ENCODE measurements around the gene PLIN4.

The PLIN4 gene

DNA sequence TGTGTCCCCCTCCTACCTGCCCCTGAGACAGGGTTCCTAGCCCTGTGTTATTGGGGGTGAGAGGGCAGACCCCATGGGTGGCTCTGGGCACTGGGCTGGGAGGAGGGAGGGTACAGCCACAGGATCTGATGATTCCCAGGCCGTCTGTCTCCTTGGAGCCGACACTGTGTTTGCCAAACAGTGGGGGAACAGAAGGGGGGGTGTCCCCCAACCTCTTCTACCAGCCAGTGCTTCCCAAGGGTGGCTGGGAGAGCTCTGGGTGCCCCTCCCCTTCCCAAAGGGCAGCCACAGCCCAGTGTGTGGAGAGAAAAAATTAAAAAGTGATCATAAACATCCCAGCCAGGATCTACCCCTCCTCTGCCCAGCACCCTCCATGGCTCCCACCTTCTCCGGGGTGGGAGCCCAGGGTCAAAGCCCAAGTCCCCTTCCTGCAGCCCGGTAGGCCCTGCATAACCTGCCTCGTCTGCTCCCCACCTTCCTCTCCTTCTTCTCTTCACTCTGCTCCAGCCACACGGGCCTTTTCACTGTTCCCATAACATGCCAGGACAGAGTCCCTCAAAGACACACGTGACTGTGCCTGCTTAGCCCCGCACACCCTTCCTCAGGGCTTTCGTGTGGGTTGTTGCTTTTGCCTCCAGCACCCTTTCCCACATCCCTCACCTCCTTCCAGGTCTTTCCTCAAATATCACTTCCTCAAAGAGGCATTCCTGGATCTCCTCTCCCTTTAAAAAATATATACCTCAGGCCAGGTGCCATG, 1.4 kb upstream of the PLIN4 start:
- H3K9me3 Mint-ChIP-seq, result no peaks in the 10 kb centered on the region
- H3K27me3 Mint-ChIP-seq, result peaks cover 4% of the 10 kb centered on the region
- H3K4me1 Mint-ChIP-seq, result no peaks in the 10 kb centered on the region
- no peak overlapping the region for H3K4me3 Mint-ChIP-seq
- H3K36me3 Mint-ChIP-seq, result no peaks in the 10 kb centered on the region
- H3K27ac Mint-ChIP-seq, result no peak overlapping the region

DNA sequence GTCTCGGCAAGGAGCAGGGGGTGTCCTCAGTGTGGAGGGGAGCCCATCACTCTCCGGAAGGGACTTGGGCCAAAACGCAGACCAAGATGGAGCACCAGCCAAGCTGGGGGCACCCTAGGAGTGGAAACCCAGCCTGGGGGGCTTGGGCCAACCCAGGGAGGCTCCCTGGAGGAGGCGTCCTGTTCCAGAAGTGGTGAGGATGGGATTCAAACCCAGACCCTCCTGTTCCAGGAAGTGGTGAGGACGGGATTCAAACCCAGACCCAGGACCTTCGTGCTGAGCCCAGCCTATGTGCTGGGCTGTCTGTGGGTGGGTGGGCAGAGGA, 848 bp upstream of the PLIN4 start:
- H3K36me3 Mint-ChIP-seq, result no peaks in the 10 kb centered on the region
- no peaks in the 10 kb centered on the region for H3K4me1 Mint-ChIP-seq
- no peaks in the 10 kb centered on the region for H3K9me3 Mint-ChIP-seq
- H3K27ac Mint-ChIP-seq, result no peak overlapping the region
- no peak overlapping the region for H3K4me3 Mint-ChIP-seq
- H3K27me3 Mint-ChIP-seq, result peaks cover 4% of the 10 kb centered on the region

DNA sequence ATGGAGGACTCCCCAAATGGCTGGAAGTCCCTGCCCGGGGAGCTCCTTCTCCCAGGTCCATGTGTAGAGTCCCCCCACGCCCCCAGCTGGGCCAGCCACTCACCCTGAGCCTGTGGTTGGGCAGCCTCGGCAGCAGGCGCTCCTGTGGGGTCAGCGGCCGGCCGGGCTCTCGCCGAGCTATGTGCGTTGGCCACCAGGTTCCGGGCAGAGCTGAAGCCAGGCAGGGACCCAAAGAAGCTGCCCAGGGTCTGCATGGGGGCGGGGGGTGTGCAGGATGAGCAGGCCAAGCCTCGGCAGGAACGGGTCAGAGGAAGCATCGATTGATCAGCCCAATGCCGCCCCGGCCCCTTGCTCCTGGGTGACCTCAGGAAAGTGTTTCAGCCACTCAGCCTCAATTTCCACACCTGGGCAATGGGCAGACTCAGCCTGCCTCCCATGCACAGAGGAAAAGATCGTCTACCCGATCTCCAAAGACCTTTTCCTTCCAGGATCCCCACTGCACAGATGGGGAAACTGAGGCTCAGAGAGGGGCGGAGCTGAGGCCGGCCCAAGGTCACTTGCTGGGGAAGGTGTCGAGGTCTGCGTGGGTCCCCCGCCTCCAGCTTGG, 732 bp downstream of the PLIN4 start:
- no peak overlapping the region for H3K4me3 Mint-ChIP-seq
- H3K4me1 Mint-ChIP-seq, result no peaks in the 10 kb centered on the region
- no peaks in the 10 kb centered on the region for H3K36me3 Mint-ChIP-seq
- H3K9me3 Mint-ChIP-seq, result no peaks in the 10 kb centered on the region
- peaks cover 4% of the 10 kb centered on the region for H3K27me3 Mint-ChIP-seq
- H3K27ac Mint-ChIP-seq, result no peak overlapping the region

DNA sequence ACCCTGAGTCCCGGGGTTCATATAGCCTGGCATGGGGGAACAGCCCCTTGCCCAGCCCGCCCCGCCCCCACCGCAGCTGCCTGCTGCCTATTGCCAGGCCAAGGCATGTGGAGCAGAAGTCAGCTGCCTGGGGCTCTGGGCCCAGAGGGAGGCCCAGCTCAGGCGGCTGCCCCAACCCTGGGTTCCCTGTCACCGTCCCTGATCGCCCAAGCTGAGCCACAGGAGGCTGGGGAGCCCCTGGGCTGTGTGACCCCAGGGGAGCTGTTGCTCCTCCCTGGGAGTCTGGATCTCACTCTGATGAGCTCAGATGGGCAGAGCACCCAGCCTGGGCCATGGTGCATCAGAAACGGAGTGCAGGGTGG, 1.4 kb downstream of the PLIN4 start:
- H3K4me3 Mint-ChIP-seq, result no peak overlapping the region
- H3K36me3 Mint-ChIP-seq, result no peaks in the 10 kb centered on the region
- H3K27ac Mint-ChIP-seq, result no peak overlapping the region
- H3K9me3 Mint-ChIP-seq, result no peaks in the 10 kb centered on the region
- H3K27me3 Mint-ChIP-seq, result peaks cover 4% of the 10 kb centered on the region
- H3K4me1 Mint-ChIP-seq, result no peaks in the 10 kb centered on the region

DNA sequence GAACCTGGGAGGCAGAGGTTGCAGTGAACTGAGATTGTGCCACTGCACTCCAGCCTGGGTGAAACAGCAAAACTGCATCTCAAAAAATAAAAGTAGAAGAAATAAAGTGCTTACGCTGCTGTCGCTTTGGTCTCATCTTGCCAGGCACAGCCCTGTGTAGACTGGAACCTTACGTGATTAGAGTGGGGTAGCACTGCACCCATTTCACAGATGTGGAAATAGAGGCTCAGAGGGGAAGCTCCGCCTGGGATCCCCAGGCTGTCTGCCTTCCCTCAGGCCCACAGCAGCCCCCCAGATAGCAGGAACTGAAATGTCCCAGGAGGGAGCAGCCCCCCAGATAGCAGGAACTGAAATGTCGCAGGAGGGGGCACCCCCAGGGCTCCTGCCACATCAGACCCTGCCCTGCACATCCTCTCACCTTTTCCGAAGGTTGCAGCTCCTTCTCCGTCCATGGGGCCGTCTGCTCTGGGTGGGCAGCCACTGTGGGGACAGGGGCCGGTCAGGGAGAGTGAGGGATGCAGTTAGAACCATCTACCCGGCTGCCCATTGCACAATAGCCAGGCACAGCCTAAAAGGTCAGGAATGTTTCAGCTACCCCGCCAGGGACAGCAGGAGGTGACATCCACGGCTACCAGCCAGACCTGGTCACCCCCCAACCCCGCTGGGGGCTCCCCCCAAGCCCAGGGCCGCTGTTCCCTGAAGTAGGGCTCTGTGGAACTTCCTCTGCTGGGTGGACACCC, 1.9 kb downstream of the PLIN4 start:
- H3K27ac Mint-ChIP-seq, result no peak overlapping the region
- no peaks in the 10 kb centered on the region for H3K9me3 Mint-ChIP-seq

DNA sequence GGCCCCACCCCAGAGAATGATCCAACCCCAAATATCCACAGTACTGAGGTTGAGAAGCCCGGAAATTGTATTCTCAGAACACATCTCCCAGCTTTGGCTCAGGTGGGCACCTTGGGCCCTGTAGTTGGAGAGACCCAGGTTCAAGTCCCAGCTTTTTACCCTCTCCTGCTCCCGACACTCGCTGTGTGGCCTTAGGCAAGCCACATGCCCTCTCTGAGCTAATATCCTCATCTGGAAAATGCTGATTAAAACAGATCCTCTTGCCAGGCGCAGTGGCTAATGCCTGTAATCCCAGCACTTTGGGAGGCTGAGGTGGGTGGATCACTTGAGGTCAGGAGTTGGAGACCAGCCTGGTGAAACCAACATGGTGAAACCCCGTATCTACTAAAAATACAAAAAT, 2.6 kb downstream of the PLIN4 start:
- H3K4me3 Mint-ChIP-seq, result no peak overlapping the region
- H3K9me3 Mint-ChIP-seq, result no peaks in the 10 kb centered on the region
- peaks cover 4% of the 10 kb centered on the region for H3K27me3 Mint-ChIP-seq
- H3K27ac Mint-ChIP-seq, result no peak overlapping the region
- no peaks in the 10 kb centered on the region for H3K4me1 Mint-ChIP-seq
- H3K36me3 Mint-ChIP-seq, result no peaks in the 10 kb centered on the region

More for the DNA sequence above, 1.9 kb downstream of the PLIN4 start:
- no peaks in the 10 kb centered on the region for H3K4me1 Mint-ChIP-seq
- H3K4me3 Mint-ChIP-seq, result no peak overlapping the region
- H3K27me3 Mint-ChIP-seq, result peaks cover 4% of the 10 kb centered on the region
- no peaks in the 10 kb centered on the region for H3K36me3 Mint-ChIP-seq

DNA sequence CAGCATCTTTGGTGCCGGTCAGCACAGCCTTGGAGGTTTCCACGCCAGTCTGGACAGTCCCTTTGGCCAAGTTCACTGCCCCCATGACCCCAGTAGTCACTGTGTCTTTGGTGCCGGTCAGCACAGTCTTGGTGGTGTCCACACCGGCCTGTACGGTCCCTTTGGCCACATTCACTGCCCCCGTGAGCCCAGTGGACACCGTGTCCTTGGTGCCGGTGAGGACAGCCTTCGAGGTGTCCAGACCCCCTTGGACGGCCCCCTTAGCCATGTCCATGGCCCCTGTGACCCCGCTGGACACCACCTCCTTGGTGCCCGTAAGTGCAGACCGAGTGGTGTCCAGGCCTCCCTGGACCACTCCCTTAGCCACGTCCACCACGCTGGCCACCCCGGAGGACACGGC, 5.0 kb downstream of the PLIN4 start:
- Mint-ChIP-seq H3K9me3 (no peaks in the 10 kb centered on the region), H3K27ac (no peak overlapping the region), H3K36me3 (no peaks in the 10 kb centered on the region), H3K27me3 (no peaks in the 10 kb centered on the region), H3K4me1 (no peaks in the 10 kb centered on the region), H3K4me3 (no peak overlapping the region)

DNA sequence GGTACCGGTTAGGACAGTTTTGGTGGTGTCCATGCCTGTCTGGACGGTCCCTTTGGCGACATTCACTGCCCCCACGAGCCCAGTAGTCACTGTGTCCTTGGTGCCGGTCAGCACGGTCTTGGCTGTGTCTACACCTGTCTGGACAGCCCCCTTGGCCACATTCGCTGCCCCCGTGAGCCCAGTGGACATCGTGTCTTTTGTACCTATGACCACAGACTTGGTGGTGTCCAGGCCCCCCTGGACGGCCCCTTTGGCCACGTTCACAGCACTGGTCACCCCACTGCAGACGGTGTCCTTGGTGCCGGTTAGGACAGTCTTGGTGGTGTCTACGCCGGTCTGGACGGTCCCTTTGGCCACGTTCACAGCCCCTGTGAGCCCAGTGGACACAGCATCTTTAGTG, 6.2 kb downstream of the PLIN4 start:
- Mint-ChIP-seq H3K4me3 (no peak overlapping the region), H3K27me3 (no peaks in the 10 kb centered on the region), H3K9me3 (no peaks in the 10 kb centered on the region), H3K4me1 (no peaks in the 10 kb centered on the region), H3K27ac (no peak overlapping the region), H3K36me3 (no peaks in the 10 kb centered on the region)

DNA sequence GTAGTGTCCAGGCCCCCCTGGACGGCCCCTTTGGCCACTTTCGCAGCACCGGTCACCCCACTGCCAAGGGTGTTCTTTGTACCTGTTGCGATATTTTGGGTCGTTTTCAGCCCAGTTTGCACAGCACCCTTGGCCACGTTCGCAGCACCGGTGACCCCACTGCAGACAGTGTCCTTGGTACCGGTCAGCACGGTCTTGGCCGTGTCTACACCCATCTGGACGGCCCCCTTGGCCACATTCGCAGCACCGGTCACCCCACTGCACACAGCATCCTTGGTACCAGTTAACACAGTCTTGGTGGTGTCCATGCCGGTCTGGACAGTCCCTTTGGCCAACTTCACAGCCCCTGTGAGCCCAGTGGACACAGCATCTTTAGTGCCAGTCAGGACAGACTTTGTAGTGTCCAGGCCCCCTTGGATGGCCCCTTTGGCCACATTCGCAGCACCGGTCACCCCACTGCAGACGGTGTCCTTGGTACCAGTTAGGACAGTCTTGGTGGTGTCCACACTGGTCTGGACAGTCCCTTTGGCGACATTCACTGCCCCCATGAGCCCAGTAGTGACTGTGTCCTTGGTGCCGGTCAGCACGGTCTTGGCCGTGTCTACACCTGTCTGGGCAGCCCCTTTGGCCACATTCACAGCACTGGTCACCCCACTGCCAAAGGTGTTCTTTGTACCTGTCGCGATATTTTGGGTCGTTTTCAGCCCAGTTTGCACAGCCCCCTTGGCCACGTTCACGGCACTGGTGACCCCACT, 6.8 kb downstream of the PLIN4 start:
- Mint-ChIP-seq H3K4me3 (no peak overlapping the region), H3K9me3 (no peaks in the 10 kb centered on the region), H3K36me3 (no peaks in the 10 kb centered on the region), H3K4me1 (no peaks in the 10 kb centered on the region), H3K27me3 (no peaks in the 10 kb centered on the region), H3K27ac (no peak overlapping the region)

DNA sequence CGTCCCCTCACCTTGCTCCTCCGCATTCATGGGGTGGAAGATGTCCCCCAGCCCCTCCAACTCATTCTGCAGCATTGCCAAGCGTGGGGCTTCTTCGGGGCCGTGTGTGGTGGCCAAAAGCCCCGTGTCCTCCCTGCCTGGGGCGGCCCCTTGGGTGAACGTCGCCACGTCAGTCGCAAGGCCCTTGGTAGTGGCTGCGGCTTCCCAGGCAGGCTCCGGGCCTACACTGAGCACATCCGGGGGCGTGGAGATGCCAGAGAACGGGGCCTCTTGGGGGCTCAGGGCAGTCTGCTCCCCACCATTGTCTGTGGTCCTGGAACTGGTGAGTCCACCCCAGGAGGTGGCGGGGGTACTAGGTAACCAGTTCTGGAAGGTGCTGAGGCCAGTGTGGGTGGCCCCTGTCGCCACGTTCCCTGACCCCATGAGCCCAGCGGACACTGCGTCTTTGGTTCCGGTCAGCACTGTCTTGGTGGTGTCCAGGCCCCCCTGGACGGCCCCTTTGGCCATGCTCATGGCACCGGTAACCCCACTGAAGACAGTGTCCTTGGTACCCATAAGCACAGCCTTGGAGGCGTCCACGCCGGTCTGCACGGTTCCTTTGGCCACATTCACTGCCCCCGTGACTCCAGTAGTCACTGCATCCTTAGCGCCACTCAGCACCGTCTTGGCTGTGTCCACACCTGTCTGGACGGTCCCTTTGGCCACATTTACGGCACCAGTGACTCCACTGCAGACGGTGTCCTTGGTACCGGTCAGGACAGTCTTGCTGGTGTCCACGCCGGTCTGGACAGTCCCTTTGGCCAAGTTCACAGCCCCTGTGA, 7.6 kb downstream of the PLIN4 start:
- H3K36me3 Mint-ChIP-seq, result peaks cover 2% of the 10 kb centered on the region
- no peak overlapping the region for H3K27ac Mint-ChIP-seq
- H3K4me1 Mint-ChIP-seq, result no peaks in the 10 kb centered on the region
- no peak overlapping the region for H3K4me3 Mint-ChIP-seq
- H3K27me3 Mint-ChIP-seq, result no peaks in the 10 kb centered on the region
- no peaks in the 10 kb centered on the region for H3K9me3 Mint-ChIP-seq

DNA sequence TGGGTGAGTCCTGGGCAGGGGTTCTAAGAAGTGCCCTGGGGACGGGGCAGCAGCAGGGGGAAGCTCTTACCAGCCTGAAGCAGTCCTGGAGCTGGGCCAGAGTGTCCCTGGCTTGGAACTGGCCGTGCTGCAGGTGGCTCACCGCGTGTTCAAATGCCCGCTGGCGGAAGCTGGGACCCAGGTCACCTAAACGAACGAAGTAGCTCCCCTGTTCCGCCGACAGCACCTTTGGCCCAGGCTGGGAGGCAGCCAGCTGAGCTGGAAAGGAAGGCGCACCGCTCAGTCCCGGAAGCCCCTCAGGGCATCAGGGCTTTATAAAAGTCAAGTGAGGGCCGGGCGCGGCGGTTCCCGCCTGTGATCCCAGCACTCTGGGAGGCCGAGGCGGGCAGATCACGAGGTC, 9.6 kb downstream of the PLIN4 start:
- peaks cover 5% of the 10 kb centered on the region for H3K36me3 Mint-ChIP-seq
- no peaks in the 10 kb centered on the region for H3K9me3 Mint-ChIP-seq

DNA sequence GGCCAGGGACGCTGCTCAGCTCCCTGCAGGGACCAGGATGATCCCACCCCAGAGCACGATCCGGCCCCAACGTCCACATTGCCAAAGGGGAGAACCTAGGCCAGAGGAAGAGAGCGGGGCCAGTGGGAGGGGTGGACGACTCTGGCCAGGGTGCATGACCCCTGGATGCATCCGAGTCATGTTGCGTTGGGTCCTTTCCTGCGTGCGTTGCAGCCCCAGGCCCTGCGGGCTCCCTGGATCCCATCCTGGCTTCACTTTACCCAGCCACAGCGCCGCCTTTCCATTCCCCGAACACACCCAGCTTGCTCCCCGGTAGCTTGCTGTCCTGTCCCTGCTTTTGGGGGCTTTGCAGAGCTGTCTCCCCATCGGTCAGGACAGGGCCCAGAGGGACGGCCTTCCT, 10.5 kb downstream of the PLIN4 start:
- Mint-ChIP-seq H3K9me3 (no peaks in the 10 kb centered on the region), H3K27ac (no peak overlapping the region), H3K4me3 (no peak overlapping the region), H3K4me1 (no peaks in the 10 kb centered on the region), H3K27me3 (no peaks in the 10 kb centered on the region), H3K36me3 (peaks cover 5% of the 10 kb centered on the region)

More for the DNA sequence above, 9.6 kb downstream of the PLIN4 start:
- no peaks in the 10 kb centered on the region for H3K27me3 Mint-ChIP-seq
- no peak overlapping the region for H3K4me3 Mint-ChIP-seq
- H3K4me1 Mint-ChIP-seq, result no peaks in the 10 kb centered on the region
- no peak overlapping the region for H3K27ac Mint-ChIP-seq

DNA sequence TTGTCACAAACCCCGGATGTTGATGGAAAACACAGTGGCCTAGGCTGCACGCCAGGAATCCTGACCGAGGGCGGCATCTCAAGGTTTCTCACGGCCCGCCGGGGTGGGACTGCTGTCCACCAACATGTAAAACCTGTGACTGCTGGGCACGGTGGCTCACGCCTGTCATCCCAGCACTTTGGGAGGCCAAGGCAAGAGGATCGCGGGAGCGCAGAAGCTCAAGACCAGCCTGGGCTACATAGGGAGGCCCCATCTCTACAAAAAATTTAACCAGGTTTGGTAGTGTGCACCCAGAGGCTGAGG, 11.2 kb downstream of the PLIN4 start:
- no peaks in the 10 kb centered on the region for H3K9me3 Mint-ChIP-seq
- H3K27ac Mint-ChIP-seq, result no peak overlapping the region
- peaks cover 5% of the 10 kb centered on the region for H3K36me3 Mint-ChIP-seq
- H3K27me3 Mint-ChIP-seq, result no peaks in the 10 kb centered on the region
- H3K4me1 Mint-ChIP-seq, result no peaks in the 10 kb centered on the region
- H3K4me3 Mint-ChIP-seq, result no peak overlapping the region

DNA sequence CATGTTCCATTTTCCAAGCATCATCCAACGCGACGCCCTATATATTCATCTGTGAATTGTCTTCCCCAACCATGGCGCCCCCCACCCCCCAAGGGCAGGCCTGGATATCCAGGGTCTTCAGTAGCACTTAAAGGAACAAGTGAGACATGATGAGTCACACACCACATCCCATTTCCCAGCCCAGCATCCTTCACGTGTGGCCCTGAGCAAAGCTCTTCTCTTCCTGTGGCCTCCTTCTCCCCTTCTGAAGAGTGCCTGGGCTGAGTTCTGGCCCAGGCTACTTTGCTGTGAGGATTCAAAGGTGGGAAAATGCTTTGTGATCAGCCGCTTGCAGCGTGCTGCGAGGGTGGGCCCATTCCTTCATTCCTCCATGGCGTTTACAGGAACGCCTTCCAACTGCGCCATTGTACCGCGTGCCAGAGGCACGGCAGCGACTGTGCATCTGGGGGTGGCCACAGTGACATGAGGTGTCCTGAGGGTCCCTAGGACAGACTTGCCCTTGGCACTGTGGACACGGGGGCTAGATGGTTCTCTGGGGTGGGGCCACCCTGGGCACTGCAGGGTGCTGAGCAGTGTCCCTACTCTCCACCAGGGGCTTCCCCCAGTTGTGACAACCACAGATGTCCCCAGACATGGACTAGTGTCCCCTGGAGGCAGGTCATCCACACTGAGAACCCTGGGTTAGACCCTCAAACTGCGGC, 11.7 kb downstream of the PLIN4 start:
- Mint-ChIP-seq H3K4me3 (no peak overlapping the region), H3K27me3 (no peaks in the 10 kb centered on the region), H3K27ac (no peak overlapping the region), H3K9me3 (no peaks in the 10 kb centered on the region), H3K4me1 (no peaks in the 10 kb centered on the region), H3K36me3 (peaks cover 5% of the 10 kb centered on the region)

Measured in activated naive CD4-positive, alpha-beta T cell treated with anti-CD3 and anti-CD28 coated beads, Interleukin-2, amount 50 U/mL, for 24 hours (primary cell).